ENCODE data around the gene ANKRD34B.
A peak's percentile ranks its signal among the peaks of the same experiment; 100 is the strongest.
"Not testable (repeated sequence)": the region's sequence is repeated elsewhere in the genome, so short reads cannot be mapped to it uniquely, and the experiment has no call there.

The ANKRD34B gene

DNA sequence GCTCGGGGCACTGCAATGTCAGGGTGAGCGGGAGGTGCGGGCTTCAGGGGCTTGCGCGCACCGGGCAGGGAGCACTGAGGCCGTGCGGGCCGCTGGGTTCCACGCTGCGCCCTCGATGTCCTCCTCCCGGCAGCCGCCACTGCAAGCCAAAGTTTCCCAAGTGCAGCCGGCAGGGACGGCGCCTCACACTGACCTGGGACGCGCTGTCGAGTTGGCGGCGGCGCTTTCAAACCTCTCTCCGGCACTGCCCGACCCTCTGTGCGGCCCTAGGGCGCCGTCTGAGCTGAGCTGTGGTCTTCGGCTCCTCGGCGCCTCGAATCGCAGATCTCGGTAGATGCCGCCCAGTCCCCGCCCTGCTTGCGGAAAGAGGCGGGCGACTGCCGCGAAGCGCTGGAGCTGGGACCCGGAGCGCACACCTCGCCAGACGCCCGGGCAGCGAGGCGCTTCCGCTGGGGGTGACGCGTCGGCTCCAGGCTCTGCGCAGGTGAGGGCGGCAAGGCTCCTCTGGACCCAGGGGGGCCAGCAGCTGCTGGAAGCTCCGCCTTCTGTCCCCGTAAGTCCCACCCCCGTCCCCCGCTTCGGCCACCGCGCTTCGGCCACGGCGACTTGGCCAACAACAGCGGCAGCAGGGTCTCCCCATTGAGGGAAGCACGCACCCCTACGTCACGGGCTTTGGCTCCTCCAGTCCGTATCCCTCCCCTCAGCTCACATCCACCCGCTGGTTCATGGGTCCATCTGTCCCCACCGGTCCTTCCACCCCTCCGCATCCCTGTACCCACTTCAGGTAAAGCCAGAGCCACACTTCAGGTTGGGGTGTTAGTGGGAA, at the start of gene ANKRD34B:
Gene ANKRD34B (minus strand): TSS at position 320 of the 826 bp plus-strand sequence. CDS start 10,261 bp downstream, outside the sequence.
- DNase-seq (ENCODE audit: low spot score): peak; percentile 21

GRCh38 chr5:80619086-80619485, 49.0 kb upstream of the ANKRD34B start:
- DNase-seq (ENCODE audit: low spot score): no peak

DNA sequence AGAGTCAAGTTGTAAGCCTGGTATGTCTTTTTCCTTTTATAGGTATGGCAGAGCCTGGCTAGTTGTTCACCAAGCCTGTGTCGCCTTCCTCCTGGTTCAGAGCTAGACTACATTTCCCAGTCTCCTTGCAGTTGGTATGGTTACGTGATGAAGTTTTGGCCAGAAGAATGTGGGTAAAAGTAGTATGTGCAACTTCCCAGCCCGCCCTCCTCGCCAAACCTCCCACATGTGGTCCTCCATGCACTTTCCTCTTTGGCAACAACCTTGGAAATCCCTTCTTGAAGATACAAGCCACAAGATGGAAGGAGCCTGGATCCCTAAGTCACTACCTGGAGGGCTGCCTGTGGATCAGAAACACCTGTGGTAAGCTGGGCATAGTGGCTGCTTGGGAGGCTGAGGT, 48.4 kb upstream of the ANKRD34B start:
- DNase-seq (ENCODE audit: low spot score): no peak

DNA sequence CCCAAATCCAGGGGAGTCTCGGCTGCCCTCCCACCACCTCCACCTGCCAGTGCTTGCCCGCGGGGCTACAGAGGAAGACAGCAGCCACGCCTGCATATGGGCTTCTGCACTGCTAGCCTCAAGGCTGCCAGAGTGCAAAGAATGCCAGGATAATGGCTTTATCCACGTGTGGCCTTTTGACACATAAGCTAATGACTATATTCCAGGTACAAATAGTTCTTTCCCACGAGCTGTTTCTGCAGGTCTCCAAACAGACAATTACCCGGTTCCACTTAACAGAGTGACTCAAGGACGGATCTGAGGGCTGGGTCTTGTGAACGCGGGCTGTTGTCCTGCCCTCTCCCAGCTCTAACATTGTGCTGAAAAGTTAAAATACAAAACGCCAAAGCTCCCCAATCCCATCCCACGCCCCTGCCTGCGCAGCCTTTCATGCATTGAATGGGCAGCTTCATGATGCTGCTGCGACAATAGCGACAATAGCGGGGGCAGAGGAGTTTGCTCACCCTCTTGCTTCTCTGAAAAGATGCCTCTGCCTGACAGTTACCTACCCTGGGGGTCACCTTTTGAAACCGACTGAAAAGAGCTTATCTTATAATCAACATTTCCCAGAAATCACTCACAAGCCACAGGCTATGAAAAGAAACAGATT, 45.3 kb upstream of the ANKRD34B start:
- no peak for DNase-seq (ENCODE audit: low spot score)

DNA sequence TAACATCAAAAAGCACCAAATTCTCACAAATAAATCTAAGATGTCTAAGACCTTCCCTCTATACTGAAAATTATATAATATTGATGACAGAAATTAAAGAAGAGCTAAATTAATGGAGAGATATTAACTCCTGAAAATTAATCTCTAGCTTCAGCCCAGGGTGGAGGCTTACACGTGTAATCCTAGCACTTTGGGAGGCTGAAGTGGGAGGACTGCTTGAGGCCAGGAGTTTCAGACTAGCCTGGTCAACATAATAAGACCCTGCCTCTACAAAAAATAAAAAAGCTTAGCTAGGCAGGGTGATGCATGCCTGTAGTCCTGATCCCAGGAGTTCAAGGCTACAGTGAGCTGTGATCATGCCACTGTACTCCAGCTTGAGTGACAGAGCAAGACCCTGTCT, 39.6 kb upstream of the ANKRD34B start:
- DNase-seq (ENCODE audit: low spot score): no peak

DNA sequence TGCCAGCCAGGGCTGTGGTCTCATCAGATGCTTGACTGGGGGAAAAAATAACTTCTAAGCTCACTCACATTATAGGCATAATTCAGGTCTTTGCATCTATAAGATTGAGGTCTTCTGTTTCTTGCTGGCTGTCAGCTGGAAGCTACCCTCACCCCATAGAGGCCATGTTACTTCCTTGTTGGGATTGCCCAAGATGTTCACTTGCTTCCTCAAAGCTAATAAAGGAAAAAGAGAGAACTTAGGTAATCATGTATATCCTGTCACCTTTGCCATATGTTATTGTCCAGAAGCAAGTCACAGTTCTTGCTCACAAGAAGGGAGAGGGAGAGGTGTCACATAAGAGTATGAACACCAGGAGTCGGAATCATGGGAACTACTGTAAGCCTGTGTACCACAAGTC, 38.7 kb upstream of the ANKRD34B start:
- no peak for DNase-seq (ENCODE audit: low spot score)

DNA sequence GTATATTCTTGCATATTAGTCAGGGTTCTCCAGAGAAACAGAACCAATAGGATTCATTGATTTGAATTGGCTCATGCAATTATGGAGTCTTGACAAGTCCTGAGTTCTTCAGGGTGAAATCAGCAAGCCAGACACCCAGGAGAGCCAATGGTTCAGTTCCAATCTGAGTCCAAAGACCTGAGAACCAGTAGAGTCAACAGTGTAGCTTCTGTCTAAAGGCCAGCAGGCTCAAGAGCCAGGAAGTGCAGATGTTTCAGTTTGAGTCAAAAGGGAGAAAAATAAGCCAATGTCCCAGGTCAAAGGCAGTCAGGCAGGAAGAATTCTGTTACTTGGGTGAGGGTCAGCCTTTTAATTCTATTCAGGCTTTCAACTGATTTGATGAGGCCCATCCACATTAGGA, 37.8 kb upstream of the ANKRD34B start:
- DNase-seq (ENCODE audit: low spot score): no peak

DNA sequence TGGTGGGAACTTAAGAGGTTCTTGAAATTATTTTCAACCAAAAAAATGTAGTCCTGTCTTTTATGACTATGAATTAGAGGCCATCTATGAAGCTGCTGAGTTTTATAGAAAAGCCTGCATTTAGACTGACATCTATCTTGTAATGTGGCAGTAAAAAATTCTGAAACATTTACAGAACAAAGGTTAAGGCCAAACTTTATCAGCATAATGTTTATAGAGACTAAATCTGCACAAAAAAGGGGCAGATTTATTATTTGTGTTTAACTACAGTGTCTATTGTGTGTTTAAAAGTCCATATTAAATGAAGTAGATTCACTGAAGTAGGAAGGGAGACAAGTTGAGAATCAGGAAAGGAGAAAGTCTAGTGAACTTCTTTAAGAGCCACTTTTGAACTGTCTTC, 37.3 kb upstream of the ANKRD34B start:
- no peak for DNase-seq (ENCODE audit: low spot score)

DNA sequence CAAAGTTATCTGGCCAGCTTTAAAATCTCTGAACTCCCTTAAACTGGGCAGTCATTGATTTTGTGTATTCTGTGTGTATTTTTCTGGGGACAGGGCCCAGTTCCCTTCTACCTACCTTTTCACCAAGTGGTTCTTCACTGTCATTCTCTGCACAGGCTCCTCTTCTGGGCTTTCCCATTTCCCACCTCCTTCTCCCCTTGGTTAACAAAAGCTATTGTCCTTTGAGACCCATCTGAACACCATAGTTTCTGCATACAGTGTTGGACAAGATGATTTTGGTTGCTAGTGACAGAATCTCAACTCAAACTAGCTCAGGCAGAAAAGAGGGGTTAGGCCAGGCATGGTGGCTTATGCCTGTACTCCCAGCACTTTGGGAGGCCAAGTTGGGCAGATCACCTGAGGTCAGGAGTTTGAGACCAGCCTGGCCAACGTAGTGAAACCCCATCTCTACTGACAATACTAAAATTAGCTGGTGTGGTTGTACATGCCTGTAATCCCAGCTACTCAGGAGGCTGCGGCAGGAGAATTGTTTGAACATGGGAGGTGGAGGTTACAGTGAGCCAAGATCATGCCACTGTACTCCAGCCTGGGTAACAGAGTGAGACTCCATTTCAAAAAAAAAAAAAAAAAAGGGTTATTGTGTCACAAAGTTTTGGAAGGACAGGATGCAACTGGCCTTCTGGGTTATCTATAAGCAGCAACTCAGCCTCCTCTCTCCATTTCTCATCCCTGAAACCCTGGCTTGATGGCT, 31.0 kb upstream of the ANKRD34B start:
- no peak for DNase-seq (ENCODE audit: low spot score)

- no peak for DNase-seq (ENCODE audit: low spot score)
These were observed 27.4 kb upstream of the ANKRD34B start for GRCh38 chr5:80597500-80597899.

DNA sequence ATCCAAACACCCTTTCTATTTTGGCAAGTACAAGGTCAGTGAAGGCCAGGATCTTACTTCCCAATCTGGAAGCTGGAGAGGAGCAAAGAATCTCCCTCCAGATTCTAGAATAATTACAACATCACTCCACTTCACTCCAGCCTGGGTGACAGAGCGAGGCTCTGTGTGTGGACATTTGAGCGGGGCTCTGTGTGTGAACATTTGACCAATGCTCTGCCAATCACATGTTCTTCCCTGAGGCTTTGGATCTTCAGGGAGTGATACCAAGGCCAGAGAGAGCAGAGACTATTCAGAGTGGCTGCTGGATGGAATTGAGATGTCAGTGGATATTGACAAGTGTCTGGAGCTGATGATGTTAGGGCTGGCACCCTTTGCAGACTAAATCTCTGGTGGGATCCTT, 24.7 kb upstream of the ANKRD34B start:
- no peak for DNase-seq (ENCODE audit: low spot score)

- DNase-seq (ENCODE audit: low spot score): no peak
These were observed 22.7 kb upstream of the ANKRD34B start for GRCh38 chr5:80592761-80593160.

DNA sequence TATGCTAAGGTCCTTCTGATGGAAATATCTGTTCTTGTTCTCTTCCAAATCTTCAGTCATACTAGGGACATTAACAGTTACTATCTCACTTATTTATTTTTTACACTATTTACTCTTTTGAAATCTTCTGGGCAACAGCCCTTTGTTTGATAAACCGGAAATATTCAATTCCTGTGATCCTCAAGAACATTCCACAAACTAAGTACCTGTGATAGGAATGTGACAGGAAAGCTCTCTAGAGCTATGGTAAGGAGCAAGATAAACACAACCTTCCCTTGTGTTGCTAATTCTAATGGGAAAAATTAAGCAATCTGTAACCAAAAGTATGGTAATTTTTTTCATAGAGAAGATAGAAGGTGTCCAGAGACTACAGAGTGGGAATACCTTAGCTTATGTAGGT, 22.0 kb upstream of the ANKRD34B start:
- no peak for DNase-seq (ENCODE audit: low spot score)

- DNase-seq (ENCODE audit: low spot score): no peak
These were observed 21.3 kb upstream of the ANKRD34B start for GRCh38 chr5:80591352-80591751.

DNA sequence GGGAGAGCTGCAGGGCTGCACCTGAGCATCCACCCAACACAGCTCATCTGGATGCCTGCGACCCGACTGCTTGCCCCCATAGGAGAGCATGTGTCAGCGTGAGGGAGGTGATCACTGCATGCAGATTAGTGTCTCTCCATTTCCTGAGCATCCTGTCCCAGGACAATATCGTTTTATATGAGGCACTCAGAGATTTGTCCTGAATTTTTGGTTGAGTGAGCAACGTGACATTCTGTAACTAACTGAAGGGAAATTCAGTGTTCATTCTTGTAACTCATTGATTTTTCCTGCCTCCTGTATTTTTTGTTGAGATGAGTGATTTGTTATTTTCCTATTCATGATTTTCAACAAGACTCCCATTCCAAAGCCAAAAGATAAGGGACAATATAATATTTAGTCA, 20.7 kb upstream of the ANKRD34B start:
- no peak for DNase-seq (ENCODE audit: low spot score)

GRCh38 chr5:80588858-80589540, 18.9 kb upstream of the ANKRD34B start:
- peak; percentile 13 for DNase-seq (ENCODE audit: low spot score)

DNA sequence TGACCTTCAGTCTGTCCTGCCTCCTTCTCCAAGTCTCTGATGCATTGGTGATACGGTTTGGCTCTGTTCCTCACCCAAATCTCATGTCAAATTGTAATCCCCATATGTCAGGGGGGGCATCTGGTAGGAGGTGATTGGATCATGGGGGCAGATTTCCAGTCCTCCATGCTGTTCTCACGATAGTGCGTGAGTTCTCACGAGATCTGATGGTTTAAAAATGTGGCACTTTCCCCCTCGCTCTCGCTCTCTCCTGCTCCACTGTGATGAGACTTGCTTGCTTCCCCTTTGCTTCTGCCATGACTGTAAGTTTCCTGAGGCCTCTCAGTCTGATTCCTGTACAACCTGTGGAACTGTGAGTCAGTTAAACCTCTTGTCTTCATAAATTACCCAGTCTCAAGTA, 14.7 kb upstream of the ANKRD34B start:
- no peak for DNase-seq (ENCODE audit: low spot score)

DNA sequence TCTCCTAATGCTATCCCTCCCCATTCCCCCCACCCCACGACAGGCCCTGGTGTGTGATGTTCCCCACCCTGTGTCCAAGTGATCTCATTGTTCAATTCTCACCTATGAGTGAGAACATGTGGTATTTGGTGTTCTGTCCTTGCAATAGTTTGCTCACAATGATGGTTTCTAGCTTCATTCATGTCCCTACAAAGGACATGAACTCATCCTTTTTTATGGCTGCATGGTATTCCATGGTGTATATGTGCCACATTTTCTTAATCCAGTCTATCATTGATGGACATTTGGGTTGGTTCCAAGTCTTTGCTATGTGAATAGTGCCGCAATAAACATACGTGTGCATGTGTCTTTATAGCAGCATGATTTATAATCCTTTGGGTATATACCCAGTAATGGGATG, 10.2 kb upstream of the ANKRD34B start:
- DNase-seq (ENCODE audit: low spot score): not testable (repeated sequence)

GRCh38 chr5:80579050-80579449, 9.0 kb upstream of the ANKRD34B start:
- no peak for DNase-seq (ENCODE audit: low spot score)

DNA sequence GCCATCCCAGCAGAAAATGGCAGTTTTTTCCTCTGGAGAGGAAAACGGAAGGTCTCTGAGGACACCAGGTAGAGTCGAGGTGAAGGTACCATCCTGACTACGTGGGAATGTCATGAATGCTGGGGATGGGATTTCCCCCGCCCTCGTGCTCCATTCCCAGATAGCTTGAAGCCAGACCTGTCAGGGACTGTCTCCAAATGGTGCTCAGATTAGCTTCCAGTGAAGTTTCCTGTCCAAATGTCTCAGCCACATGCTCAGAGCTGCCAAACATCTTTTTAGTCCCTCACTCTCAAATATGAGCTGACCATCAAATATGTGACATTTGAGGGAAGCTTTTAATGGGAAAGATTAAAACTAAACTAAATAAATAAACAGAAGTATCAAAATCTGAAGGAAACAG, 7.6 kb upstream of the ANKRD34B start:
- DNase-seq (ENCODE audit: low spot score): no peak

DNA sequence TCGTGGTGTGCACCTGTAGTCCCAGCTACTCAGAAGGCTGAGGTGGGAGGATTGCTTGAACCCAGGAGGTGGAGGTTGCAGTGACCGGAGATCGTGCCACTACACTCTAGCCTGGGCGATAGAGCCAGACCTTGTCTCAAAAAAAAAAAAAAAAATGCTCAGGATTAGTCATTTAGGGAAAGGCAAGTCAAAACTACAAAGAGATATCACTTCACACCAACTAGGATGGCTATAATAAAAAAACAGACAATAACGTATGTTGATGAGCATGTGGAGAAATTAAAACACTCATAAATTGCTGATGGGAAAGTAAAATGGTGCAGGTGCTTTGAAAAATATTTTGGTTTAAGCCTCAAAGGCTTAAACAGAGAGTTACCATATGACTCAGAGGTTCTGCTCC, 6.3 kb upstream of the ANKRD34B start:
- no peak for DNase-seq (ENCODE audit: low spot score)

- DNase-seq (ENCODE audit: low spot score): no peak
These were observed 3.0 kb upstream of the ANKRD34B start for GRCh38 chr5:80573062-80573461.
